ENCODE data around the gene PEMT.

Gene PEMT

GRCh38 chr17:17506181-17506741 lies 85.2 kb downstream of the PEMT start:
- TF ChIP-seq REST (IDR thresholded peaks at IDR 0.05; ENCODE audit: insufficient replicate concordance, low read depth) = no peak
- no peak overlapping the region for H3K4me3 ChIP-seq (replicated peaks; ENCODE audit: insufficient read depth, low read length)
- H3K27ac ChIP-seq (replicated peaks) = no peak overlapping the region
- no peaks in the 10 kb centered on the region for H3K27me3 ChIP-seq (ENCODE audit: insufficient read depth, poor library complexity, severe bottlenecking)
- no peak for DNase-seq (ENCODE audit: low read depth in 1 of 2, low spot score in 1 of 2)

- Histone ChIP-seq H3K27ac (replicated peaks) (no peak overlapping the region), H3K4me3 (replicated peaks; ENCODE audit: insufficient read depth, low read length) (no peak overlapping the region), H3K27me3 (ENCODE audit: insufficient read depth, poor library complexity, severe bottlenecking) (no peaks in the 10 kb centered on the region)
- DNase-seq (ENCODE audit: low read depth in 1 of 2, low spot score in 1 of 2) = no peak
- no peak for TF ChIP-seq CTCF (IDR thresholded peaks at IDR 0.05; ENCODE audit: insufficient read depth, low read length)
- no peak for TF ChIP-seq GABPA (IDR thresholded peaks at IDR 0.05; ENCODE audit: low read depth)
- no peak for TF ChIP-seq SPI1 (IDR thresholded peaks at IDR 0.05; ENCODE audit: borderline replicate concordance, low read depth)
- no peak for TF ChIP-seq POLR2AphosphoS5 (IDR thresholded peaks at IDR 0.05; ENCODE audit: low read depth)
- no peak for TF ChIP-seq REST (IDR thresholded peaks at IDR 0.05; ENCODE audit: insufficient replicate concordance, low read depth)
These were observed 85.8 kb downstream of the PEMT start for GRCh38 chr17:17505610-17506171.

GRCh38 chr17:17505151-17505550 lies 86.4 kb downstream of the PEMT start:
- Histone ChIP-seq H3K4me3 (replicated peaks; ENCODE audit: insufficient read depth, low read length) (no peak overlapping the region), H3K27ac (replicated peaks) (no peak overlapping the region), H3K27me3 (ENCODE audit: insufficient read depth, poor library complexity, severe bottlenecking) (no peaks in the 10 kb centered on the region)
- no peak for DNase-seq (ENCODE audit: low read depth in 1 of 2, low spot score in 1 of 2)
- TF ChIP-seq SPI1 (IDR thresholded peaks at IDR 0.05; ENCODE audit: borderline replicate concordance, low read depth) (no peak), POLR2AphosphoS5 (IDR thresholded peaks at IDR 0.05; ENCODE audit: low read depth) (no peak), REST (IDR thresholded peaks at IDR 0.05; ENCODE audit: insufficient replicate concordance, low read depth) (no peak), CTCF (IDR thresholded peaks at IDR 0.05; ENCODE audit: insufficient read depth, low read length) (no peak), GABPA (IDR thresholded peaks at IDR 0.05; ENCODE audit: low read depth) (no peak)
